Common myeloid progenitor, CD34-positive (primary cell): ENCODE data around the gene EVX2.

ENCODE experiments used
- CTCF ChIA-PET: fragments of 350-600 bp; sonication (Branson Sonifier 250); formaldehyde crosslinking; loops from one replicate; lab custom pipeline; 2021; ENCODE audit warnings: antibody characterized with exemption; lab: Charles Lee
- POLR2A ChIA-PET: fragments of 350-600 bp; sonication (Branson Sonifier 250); formaldehyde crosslinking; loops from one replicate; lab custom pipeline; 2021; ENCODE audit warnings: antibody characterized with exemption; lab: Charles Lee
- DNase-seq, 3 donors: peaks; one replicate each; pipeline versions ENCODE4 v3.0.0 to v3.0.0-alpha.2; 2013
- H3K27ac ChIP-seq, 2 experiments: 1 replicate in 1 of 2; 2 replicates in 1 of 2; pipeline ENCODE4 v1.7.0; 2013; ENCODE audit warnings: inconsistent platforms in 2 of 2, low read length in 2 of 2, mild to moderate bottlenecking in 2 of 2, low read depth in 1 of 2, moderate library complexity in 1 of 2; ENCODE audit not compliant: severe bottlenecking in 2 of 2, insufficient read depth in 1 of 2, poor library complexity in 1 of 2
- H3K27me3 ChIP-seq, 5 experiments: replicated peaks in 2 of 5; 1 replicate in 3 of 5; 2 replicates in 2 of 5; pipeline versions ENCODE4 v1.6.1 to v1.7.0; 2013; ENCODE audit warnings: low read length in 4 of 5, mild to moderate bottlenecking in 2 of 5, moderate library complexity in 2 of 5, inconsistent platforms in 1 of 5; ENCODE audit not compliant: insufficient read depth in 5 of 5, control insufficient read depth in 4 of 5
- H3K36me3 ChIP-seq, 4 experiments: 1 replicate in 2 of 4; 2 replicates in 2 of 4; pipeline versions ENCODE4 v1.6.1 to v1.7.0; 2013; ENCODE audit warnings: low read length in 3 of 4, control low read depth in 1 of 4, mild to moderate bottlenecking in 1 of 4; ENCODE audit not compliant: control insufficient read depth in 4 of 4, insufficient read depth in 4 of 4
- H3K4me1 ChIP-seq, 4 experiments: 1 replicate in 3 of 4; 2 replicates in 1 of 4; pipeline versions ENCODE4 v1.6.1 to v1.7.1; 2013; ENCODE audit warnings: low read length in 3 of 4, mild to moderate bottlenecking in 3 of 4, control low read depth in 1 of 4, inconsistent platforms in 1 of 4, moderate library complexity in 1 of 4; ENCODE audit not compliant: control insufficient read depth in 4 of 4, insufficient read depth in 4 of 4; ENCODE audit errors: control extremely low read depth in 1 of 4
- H3K4me3 ChIP-seq, 7 experiments: 1 replicate in 4 of 7; 2 replicates in 3 of 7; pipeline versions ENCODE4 v1.5.1 to v1.7.0; 2013; ENCODE audit warnings: mild to moderate bottlenecking in 7 of 7, low read length in 6 of 7, moderate library complexity in 6 of 7, inconsistent platforms in 2 of 7, low read depth in 2 of 7, control low read depth in 1 of 7; ENCODE audit not compliant: insufficient read depth in 4 of 7, control insufficient read depth in 1 of 7; ENCODE audit errors: extremely low read depth in 1 of 7
- H3K9me3 ChIP-seq, 5 experiments: 1 replicate in 4 of 5; 2 replicates in 1 of 5; pipeline versions ENCODE4 v1.6.1 to v1.7.1; 2013; ENCODE audit warnings: low read length in 4 of 5, mild to moderate bottlenecking in 2 of 5, inconsistent platforms in 1 of 5, low read depth in 1 of 5, moderate library complexity in 1 of 5; ENCODE audit not compliant: control insufficient read depth in 4 of 5, insufficient read depth in 2 of 5; ENCODE audit errors: control extremely low read depth in 1 of 5
- WGBS: methylation state at CpG from one replicate; pipeline ENCODE4 v1.1.5; 2013; ENCODE audit not compliant: insufficient coverage; 5-methylcytosine and 5-hydroxymethylcytosine counted together

EVX2 gene

GRCh38 chr2:176122683-176123410 lies 39.1 kb upstream of the EVX2 start, which contains the start of gene HOXD9:
HOXD9 (plus strand) TSS chr2:176122719; CDS start chr2:176122769, 50 bp downstream.
- no peak within 1 kb of the TSS for H3K27ac ChIP-seq
- 1% methylated on average over 61 of the region's 84 CpGs for WGBS
- H3K36me3 ChIP-seq: no peaks in the 10 kb centered on the region
- peaks cover 20 to 99% (median 73%) of the 10 kb centered on the region in 5 experiments for H3K27me3 ChIP-seq
- POLR2A ChIA-PET: no interaction called here
- H3K4me3 ChIP-seq: peak within 1 kb of the TSS in 3 of 7 experiments; percentile 19 to 50 (median 45)
- DNase-seq: peak in 1 of 3 donors; percentile 60
- H3K9me3 ChIP-seq: no peaks in the 10 kb centered on the region
- CTCF ChIA-PET: interaction anchor here (0.6 to 5.2 kb wide), 6 partner anchors 10 to 1411 kb away, joined by 3 to 26 read pairs (median 6); no protein-coding TSS in a partner anchor
- peaks cover 0 to 12% (median 10%) of the 10 kb centered on the region in 4 experiments for H3K4me1 ChIP-seq

DNA sequence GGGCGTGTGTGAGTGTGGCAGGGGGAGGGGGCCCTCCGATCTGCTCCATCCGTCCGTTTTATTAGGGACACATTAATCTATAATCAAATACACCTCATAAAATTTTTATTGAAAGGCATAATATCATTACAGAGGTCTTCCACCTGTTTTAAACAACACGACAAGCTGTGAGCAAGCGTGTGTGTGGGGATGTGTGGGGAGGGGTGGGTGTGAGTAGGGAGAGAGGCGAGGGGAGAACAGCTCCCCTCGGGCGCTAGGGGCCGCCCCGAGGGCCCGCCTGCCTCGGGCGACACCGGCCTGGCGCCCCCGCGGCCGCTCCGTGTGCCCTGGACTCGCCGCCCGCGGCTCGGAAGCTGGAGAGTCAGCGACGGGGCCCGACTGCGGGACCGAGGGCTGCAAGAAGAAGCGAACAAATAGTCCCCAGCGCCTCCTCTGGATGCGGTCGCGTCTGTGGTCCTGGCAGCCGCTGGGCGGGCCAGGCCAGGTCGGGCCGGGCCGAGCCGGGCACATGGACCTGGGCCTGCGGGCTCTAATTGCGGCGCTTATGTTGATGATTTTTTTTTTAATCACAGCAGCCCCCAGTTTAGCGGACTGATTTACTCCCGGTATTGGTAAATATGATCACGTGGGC lies 38.4 kb upstream of the EVX2 start:
- ChIA-PET POLR2A (no interaction called here), CTCF (interaction anchor here (0.6 to 5.2 kb wide), 7 partner anchors 10 to 1412 kb away, joined by 3 to 26 read pairs (median 5); no protein-coding TSS in a partner anchor)
- H3K4me3 ChIP-seq: peak overlapping the region in 3 of 7 experiments; percentile 19 to 50 (median 45)
- H3K27ac ChIP-seq: no peak overlapping the region
- peaks cover 18 to 99% (median 71%) of the 10 kb centered on the region in 5 experiments for H3K27me3 ChIP-seq
- no peaks in the 10 kb centered on the region for H3K36me3 ChIP-seq
- 4% methylated on average over 40 of the region's 47 CpGs for WGBS
- H3K9me3 ChIP-seq: peaks cover 0 to 3% (median 0%) of the 10 kb centered on the region in 5 experiments
- DNase-seq: no peak
- H3K4me1 ChIP-seq: peaks cover 0 to 12% (median 10%) of the 10 kb centered on the region in 4 experiments

- H3K9me3 ChIP-seq: peaks cover 0 to 9% (median 0%) of the 10 kb centered on the region in 5 experiments
- peaks cover 18 to 100% (median 73%) of the 10 kb centered on the region in 5 experiments for H3K27me3 ChIP-seq
- no peak for DNase-seq
- H3K4me1 ChIP-seq: peaks cover 0 to 12% (median 10%) of the 10 kb centered on the region in 4 experiments
- H3K36me3 ChIP-seq: no peaks in the 10 kb centered on the region
- CTCF ChIA-PET: interaction anchor here (1.0 to 5.2 kb wide), 9 partner anchors 8 to 531 kb away, joined by 3 to 26 read pairs (median 6); no protein-coding TSS in a partner anchor
- 10% methylated on average over 45 of the region's 53 CpGs for WGBS
- H3K27ac ChIP-seq: no peak overlapping the region
- no peak overlapping the region for H3K4me3 ChIP-seq
- POLR2A ChIA-PET: no interaction called here
Measured at GRCh38 chr2:176121190-176122051, 37.7 kb upstream of the EVX2 start.

GRCh38 chr2:176120364-176121189 lies 36.8 kb upstream of the EVX2 start:
- Histone ChIP-seq H3K36me3 (no peaks in the 10 kb centered on the region), H3K4me1 (peaks cover 0 to 12% (median 10%) of the 10 kb centered on the region in 4 experiments), H3K27ac (no peak overlapping the region), H3K4me3 (no peak overlapping the region), H3K9me3 (peaks cover 0 to 9% (median 0%) of the 10 kb centered on the region in 5 experiments), H3K27me3 (peaks cover 12 to 100% (median 72%) of the 10 kb centered on the region in 5 experiments)
- CTCF ChIA-PET: interaction anchor here (0.7 to 5.2 kb wide), 11 partner anchors 7 to 531 kb away, joined by 3 to 26 read pairs (median 5); no protein-coding TSS in a partner anchor
- DNase-seq: no peak
- WGBS: 11% methylated on average over 7 of the region's 13 CpGs
- POLR2A ChIA-PET: interaction anchor here (0.9 kb wide), 1 partner anchor 9 kb away, joined by 3 read pairs; no protein-coding TSS in a partner anchor

DNA sequence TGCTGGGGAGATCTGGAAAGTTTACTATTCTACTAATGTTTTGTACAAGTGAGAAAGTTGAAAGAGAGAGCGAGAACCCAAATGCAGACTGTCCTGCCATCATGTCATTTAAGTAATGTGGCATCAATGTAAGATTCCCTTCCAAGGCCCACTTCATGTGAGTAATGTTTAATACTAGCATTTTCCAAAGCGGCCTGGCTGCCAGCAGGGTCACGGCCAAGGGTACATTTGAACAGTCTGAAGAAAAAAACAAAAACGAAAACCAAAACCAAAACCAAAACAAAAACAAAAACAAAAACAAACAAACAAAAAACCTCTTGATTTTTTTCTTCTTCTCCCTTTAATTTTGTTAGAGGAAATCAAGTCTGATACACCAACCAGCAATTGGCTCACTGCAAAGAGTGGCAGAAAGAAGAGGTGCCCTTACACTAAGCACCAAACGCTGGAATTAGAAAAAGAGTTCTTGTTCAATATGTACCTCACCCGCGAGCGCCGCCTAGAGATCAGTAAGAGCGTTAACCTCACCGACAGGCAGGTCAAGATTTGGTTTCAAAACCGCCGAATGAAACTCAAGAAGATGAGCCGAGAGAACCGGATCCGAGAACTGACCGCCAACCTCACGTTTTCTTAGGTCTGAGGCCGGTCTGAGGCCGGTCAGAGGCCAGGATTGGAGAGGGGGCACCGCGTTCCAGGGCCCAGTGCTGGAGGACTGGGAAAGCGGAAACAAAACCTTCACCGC lies 35.0 kb upstream of the EVX2 start:
- CTCF ChIA-PET: no interaction called here
- 8% methylated on average over 16 of the region's 24 CpGs for WGBS

More for the DNA sequence above, 35.0 kb upstream of the EVX2 start:
- Histone ChIP-seq H3K27ac (no peak overlapping the region), H3K4me3 (no peak overlapping the region), H3K4me1 (peaks cover 0 to 12% (median 10%) of the 10 kb centered on the region in 4 experiments), H3K36me3 (no peaks in the 10 kb centered on the region), H3K9me3 (peaks cover 0 to 12% (median 0%) of the 10 kb centered on the region in 5 experiments), H3K27me3 (peaks cover 16 to 100% (median 73%) of the 10 kb centered on the region in 5 experiments)
- POLR2A ChIA-PET: no interaction called here
- peak; percentile 63 to 78 (median 77) for DNase-seq
